GM18498 (cell line): ENCODE data around the gene ZNF532.

ENCODE experiments used
- ATAC-seq: cut with Tn5 transposase; IDR thresholded peaks from one replicate; pipeline ENCODE4 v1.9.1; 2021; ENCODE audit warnings: mild to moderate bottlenecking, moderate library complexity; ENCODE audit not compliant: unreplicated experiment

Gene ZNF532

DNA sequence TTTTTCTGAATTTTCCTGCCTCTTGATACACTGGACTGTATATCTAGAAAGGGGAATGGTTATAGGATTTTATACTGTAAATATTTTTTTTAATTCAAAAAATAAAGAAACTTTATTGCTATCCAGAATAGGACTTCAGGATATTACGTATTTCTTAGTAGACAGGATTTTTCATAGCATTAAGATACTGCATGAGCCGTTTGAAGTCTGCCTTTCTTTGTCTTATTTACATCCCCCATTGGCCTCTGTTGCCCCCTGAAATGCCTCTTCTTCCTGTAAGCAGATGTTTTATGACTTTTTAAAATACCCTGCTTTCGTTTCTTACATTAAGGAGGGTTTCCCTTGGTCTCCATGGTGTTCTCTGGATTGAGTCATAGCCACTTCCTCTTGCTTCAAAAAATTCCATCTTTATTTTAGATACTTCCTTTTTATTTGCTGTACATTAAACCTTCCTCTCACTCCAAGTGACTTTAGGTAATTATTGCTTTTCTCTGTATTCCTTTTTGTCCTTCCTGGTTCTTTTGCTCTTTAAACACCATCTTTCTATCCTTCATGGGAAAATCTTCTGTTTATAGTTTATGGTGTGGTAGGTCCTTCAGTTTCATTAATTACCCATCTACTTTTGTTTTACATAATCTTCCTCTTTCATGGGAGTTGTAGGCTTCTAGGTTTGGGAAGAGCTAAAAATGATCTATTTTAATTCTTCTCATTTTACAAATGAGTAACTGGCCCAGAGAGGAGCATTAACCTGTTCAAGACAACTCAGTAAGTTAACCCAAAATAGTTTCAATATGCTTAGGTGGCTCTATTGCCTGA, 72.6 kb downstream of the ZNF532 start:
- ATAC-seq: no peak

DNA sequence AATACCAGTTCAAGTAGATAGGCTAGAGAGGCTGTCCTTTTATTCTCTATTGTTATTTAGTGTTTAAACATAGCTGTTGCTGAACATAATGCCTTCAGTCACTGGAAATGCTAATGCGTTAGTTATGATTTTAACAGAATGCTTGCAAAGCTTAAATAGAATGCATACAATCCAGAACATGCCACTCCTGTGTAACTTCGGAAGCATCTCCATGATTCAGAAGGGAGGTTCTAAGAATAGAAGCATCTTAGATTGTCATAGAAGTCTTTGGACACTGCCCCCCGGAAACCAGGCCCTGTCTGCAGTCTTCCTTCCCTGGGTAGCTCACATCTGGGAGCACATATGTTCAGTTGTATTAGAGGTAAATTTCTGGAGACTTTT, 73.2 kb downstream of the ZNF532 start:
- ATAC-seq: no peak

DNA sequence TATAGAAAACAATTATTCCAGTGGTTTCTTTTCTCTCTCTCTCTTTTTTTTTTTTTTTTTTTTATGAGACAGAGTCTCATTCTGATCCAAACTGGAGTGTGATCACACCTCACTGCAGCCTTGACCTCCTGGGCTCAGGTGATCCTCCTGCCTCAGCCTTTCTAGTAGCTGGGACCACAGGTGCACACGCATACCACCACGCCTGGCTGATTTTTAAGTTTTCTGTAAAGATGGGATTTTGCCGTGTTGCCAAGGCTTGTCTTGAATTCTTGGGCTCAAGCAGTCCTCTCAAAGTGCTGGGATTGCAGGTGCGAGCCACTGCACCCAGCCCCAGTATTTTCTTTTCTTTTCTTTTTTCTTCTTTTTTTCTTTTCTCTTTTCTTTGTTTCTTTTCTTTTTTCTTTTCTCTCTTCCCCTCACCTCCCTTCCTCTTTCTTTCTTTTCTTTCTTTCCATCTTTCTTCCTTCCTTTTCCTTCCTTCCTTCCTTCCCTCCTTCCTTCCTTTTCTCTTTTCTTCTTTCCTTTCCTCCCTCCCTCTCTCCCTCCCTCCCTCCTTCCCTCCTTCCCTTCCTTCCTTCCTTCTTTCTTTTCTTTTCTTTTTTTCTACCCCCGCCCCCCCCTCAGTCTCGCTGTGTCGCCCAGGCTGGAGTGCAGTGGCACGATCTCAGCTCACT, 76.9 kb downstream of the ZNF532 start:
- no peak for ATAC-seq

DNA sequence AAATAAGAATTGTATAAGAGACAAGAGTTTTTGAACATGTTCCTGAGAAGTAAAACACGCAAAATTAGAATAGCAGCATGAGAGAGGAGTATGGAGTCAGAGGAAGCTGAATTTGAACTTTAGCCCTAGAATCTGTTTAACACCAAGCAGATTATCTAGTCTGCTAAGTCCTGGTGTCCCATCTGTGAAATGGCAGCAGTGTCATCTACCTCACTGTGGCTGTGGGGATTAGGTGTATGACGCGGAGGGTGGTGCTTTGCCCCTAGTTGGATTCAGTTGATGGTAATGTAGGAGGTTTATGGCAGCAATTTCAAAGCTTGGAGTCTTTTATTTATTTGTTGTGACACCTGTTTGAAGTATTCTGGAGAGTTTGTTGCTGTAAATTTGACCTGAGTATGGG, 79.2 kb downstream of the ZNF532 start:
- no peak for ATAC-seq

DNA sequence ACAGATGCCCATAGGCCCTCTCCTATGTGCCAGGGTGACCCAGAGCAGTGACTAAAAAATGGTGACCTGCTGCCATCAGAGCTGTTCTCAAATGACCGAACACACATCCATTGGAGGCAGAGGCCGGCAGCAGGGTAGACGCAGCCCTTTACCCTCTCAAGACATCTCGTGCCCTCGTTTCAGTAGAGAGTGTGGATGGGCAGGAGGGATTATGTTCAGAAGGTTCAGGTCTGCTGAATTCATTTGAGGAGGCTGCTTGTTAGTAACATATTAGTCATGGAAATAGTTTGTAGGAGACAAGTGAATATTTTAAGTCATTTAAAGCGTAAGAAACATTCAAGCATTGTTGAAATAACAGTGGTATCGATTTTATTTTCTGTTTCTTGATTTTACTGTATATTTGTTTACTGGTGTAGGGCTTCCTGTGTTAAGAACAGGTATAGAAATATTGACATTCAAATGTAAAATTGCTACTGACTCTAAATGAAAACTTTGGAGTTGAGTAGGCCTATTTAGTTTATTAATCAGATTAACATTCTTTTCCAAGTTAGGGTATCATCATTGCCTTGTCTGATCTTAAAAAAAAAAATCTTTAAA, 82.6 kb downstream of the ZNF532 start:
- ATAC-seq: peak; percentile 48

DNA sequence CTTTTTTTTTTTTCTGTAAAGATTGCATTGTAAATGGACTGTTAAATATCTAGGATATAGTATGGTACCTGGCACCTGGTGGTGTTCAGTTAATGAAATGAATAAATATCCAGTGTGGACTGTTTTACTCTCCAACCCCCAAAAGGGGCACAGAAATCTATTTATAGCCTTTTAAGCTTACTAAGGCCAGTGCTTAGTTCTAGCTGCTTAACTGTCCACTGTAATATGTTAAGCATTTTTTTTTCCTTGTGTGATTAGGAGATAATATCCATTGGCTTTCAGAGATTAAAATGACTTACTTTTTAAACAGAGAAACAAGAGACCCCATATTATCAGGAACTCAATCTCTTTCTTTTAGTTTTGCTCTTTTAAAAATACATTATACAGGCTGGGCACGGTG, 84.4 kb downstream of the ZNF532 start:
- no peak for ATAC-seq

DNA sequence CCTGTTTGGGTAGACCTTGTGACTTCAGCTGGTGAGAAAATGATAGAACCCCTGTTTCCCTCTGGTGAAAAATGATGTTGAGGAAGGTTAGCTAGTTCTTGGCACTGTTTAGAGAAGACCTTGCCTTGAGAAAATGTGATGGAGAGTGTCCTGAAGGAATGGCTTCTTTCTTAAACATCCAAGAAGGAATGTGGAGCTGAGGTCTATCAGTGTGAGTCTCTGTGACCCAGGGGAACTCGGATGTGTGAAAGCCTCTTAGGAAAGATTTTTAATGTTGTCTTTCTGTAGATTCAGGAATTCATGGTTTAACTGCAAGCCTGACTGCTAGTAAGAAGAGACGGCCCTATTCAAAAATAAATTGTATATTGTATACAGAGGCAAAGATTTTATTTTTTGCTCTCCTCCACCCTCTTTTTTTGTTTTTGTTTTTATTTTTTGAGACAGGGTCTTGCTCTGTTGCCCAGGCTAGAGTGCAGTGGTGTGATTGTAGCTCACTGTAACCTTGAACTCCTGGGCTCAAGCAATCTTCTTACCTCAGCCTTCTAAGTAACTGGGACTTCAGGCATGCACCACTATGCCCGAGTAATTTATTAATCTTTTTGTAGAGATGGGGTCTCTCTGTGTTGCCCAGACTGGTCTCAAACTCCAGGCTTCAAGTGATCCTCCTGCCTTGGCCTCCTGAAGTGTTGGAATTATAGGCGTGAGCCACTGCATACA, 87.5 kb downstream of the ZNF532 start:
- no peak for ATAC-seq

DNA sequence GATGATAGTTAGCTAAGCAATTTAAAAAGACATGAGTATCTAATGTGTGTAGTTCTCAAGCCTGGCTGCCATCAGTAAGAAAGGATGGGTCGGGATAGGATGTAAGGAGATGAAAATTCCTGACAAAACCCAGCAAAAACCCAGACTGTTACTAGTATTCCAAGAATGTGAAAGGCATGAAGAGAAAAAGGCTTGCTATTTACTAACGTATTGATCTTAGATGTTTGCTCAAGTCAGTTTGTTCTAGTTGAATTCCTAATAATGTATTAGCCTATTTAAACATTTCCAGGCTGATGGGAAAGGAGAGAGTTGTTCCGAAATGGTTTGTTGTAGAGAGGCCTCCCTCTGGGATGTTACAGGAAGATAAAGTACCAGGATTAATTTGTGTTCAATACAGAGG, 88.2 kb downstream of the ZNF532 start:
- no peak for ATAC-seq

DNA sequence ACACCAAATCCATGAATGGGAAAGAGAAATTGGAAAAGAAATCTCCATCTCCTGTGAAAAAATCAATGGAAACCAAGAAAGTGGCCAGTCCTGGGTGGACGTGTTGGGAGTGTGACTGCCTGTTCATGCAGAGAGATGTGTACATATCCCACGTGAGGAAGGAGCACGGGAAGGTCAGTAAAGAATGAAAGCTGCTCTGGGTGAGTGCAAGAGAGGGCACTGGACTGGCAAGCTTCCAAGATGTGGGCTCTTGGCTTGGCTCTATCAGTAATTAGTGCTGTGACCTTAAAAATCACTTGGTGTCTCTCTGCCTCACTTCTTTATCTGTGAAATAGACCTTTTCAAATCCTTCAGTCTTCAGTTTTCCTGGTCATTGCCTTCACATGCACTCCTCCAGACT, 89.0 kb downstream of the ZNF532 start:
- no peak for ATAC-seq

DNA sequence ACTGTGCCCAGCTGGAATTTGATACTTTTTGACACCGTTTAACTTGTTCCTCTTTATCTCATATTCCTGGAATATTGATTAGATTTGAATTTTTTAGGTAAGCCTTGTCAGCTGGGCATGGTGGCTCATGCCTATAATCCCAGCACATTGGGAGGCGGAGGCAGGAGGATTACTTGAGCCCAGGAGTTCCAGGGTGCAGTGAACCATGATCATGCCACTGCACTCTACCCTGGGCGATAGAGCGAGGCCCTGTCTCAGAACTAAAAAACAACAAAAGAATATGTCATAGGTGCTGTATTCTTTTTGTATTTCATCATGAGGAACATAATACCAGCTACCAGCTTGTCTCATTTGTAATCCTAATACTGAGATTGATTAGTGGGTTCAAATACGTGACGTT, 90.3 kb downstream of the ZNF532 start:
- ATAC-seq: no peak

DNA sequence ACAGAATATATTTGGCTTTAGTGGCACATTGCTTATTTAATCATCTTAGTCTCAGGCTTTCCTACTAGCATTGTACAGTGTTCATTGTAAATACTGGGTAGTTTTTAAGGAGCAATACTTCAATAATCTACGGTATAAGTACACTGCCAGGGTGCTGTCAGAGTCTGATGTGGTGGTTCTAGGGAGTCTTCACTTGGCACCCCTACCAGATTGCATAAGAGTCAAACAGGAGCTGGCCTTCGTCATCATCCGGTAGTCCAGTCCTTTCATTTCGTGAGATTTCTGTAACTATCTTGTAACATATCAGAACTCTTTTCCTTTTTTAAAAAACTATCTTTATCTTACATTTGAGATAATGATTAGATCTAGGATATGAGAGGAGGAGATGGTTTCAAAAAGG, 91.1 kb downstream of the ZNF532 start:
- ATAC-seq: no peak

DNA sequence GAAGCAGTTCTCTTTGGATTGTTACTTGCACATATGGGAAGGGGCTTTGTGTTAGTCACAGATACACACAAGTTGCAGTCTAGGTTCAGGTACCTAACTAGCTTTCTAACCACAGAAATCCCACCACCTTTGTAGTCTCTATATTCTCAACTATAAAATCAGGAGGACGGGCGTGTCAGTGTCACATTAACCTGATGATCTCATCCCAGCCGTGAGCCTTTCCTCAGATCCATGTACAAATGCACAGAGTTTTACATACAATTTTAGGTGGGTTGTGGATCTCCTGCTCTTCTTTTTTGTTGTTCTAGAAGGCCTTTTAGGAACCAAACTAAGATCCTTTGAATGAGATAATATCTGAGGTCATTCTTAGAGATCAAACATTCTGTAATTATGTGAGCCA, 94.0 kb downstream of the ZNF532 start:
- ATAC-seq: no peak

DNA sequence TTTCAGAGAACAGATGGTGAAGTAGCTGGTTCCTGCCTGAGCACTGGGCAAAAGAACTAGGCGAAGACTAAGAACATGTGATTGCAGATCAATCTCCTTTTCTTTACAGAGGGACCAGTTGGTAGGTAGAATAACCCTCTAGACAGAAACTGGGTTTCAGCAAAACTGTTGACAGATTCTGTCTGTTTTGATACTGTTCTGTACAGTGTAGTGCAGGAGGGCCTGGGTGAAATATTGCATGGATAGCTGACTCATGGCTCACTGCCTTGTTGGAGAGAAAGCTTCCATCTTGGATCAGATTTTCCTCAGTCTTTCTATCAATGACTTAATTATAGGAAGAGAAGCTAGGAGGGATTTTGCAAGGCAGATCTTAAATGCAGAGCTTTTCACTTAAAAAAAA, 95.8 kb downstream of the ZNF532 start:
- ATAC-seq: no peak

DNA sequence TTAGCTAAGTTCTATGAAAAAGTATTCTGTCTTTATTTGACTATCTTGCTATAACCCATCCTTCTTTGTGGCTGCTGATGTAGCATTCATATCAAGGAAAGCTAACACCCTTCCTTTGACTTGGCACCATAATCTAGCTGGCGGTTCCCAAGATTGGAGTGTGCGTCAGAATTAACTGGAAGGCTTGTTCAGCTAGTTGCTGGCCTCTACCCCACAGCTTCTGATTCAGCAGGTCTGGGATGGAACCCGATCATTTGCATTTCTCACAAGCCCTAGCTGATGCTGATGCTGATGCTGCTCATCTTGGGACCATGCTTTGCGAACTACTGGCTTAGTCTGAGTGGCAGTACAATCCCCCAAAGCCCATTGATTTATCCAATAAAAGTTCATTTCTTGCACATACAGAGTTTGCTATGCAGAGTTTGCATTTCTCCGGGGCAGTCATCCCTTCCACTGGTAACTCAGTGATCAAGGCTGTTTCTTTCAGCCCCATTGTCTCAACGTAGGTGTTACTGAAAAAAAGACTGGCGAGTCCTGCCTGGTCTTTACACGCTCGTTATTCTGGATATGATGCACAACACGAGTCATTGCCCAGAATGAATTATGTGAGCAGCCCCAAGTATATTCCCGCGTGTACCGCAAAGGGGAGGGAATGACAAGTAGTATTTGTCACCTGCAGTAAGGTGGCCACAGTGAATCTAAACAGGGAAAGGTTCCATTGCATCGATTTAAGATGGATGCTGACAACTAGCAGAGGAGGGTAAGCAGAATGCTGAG, 96.5 kb downstream of the ZNF532 start:
- no peak for ATAC-seq

DNA sequence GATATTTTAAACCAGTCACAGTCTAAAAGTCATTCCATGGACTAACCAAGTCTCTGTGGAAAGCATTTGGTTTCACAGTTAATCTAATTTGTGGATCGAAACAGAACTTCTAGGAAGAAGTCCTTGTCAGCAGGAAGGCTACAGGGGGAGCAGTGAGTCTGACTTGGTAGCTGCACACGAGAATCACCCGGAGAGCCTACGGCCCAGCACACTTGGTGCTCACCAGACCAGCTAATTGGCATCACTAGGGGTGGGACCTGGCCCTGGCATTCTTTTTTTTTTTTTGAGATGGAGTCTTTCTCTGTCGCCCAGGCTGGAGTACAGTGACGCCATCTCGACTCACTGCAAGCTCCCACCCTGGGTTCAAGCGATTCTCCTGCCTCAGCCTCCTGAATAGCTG, 97.7 kb downstream of the ZNF532 start:
- ATAC-seq: no peak

DNA sequence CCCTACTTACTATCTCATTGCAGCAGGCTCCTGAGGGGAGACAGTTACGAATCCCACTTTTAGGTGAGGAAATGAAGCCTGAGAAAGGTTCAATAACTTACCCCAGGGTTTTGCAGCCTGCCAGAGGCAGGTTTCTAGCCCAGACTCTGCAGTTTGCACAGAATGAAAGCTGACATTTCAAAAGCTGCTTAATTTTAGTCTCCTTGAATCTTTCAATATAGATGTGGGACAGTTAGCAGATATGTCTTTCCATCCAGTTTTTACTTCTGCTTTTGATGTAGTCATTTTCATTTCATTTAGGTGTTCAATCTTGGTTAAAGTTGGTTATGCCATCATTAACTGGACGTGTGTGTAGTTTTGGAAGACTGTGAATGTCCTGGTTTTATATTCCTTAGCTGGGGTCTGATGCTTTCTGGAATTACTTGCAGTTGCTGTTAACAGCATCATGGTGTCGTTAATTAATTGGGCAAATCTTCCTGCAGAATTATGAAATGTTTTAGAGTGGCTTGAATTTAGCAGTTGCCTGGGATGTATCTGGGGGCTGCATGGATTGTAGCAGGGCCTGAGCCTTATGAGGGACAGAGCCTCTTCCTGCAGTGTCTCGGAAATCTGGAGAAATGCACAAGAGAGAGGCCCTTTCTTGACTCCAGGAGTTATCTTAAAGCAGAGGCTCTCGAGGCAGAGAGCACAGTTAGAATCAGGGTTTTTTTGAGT, 100.8 kb downstream of the ZNF532 start:
- no peak for ATAC-seq

DNA sequence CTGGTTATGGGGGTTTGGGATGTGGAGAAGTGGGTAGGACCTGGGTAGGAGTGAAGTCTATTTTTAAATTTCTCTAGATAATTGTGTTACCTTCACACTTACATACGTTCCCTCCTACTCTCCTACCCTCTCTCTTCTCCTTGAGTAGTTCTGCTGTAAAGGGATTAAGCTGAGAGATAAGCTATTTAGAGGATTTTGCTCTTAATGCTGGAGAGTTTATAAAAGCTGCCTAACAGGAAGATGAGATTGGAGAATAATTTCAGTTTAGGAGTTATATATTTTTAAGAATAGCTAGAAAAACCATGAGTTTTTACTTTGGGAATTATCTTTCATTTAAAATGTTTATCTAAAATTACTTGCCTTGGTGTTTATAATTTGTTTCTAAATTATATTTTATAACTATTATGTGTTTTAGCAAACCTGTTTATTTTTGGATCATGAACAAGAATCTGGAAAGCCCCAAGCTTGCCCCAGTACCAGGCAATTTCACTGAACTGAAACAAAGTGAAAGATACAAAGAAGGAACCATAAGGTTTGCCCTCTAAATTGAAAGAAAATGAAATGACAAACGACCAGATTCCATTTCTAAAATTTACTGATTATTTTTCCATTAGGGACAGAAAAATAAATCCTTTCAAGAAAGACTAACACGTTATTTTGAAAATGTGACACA, 101.5 kb downstream of the ZNF532 start:
- no peak for ATAC-seq

DNA sequence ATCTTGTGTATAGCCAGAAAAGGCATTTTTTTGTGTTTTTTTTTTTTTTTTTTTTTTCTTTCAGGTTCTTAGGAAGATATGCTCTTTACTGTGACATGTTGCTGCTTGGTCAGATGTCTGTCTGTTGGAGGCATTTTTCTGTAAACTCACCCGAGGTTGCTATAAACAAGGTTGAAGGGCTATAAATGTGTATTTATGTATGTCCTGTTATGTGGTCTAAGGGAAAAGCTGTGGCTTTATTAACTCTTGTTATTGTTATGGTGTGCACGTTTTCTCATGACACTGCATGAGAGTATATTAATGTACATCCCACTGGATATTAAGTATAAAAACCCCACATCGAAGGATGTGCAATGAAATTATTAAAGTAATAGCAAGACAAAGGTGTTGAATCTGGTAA, 102.0 kb downstream of the ZNF532 start:
- ATAC-seq: no peak

DNA sequence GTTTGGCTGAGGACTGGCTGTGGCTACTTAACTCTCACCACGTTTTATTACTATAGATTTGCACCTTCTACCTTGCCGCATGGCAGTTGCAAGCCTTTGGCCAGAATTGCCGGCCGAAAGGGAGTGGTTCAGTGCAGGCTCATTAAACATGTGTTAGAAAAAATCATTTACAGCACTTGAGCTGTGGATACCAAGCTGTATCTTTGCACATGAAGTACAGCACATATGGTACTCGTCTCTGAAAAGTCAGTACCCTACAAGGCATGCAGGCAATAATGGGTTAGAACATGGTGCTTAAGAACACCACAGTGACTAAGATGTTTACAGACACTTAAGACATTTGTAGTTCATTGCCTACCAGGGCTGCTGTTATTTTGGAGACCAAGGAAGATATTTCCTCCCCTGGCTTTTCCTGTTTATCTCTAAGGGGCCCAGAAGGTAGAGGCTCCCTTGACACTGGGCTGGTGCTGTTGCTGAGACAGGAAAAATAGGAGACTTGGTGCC, 103.1 kb downstream of the ZNF532 start:
- no peak for ATAC-seq
